Calu3 (cell line): Measurements from ENCODE around the gene SSBP1. TPM values are rescaled to one million over a fixed set of nuclear protein-coding genes. Genes with fewer than 3 reads are reported as not detected.
"Not testable (repeated sequence)": the region's sequence is repeated elsewhere in the genome, so short reads cannot be mapped to it uniquely, and the experiment has no call there.

Experiments used
- BruUV-seq: library from RNA; stranded (reverse); fragments of 400-500 nt; replicated peaks from 2 replicates; lab custom pipeline; 2021; lab: Mats Ljungman, UMichigan
- CTCF ChIA-PET: fragments of 300-600 bp; sonication (Branson Sonifier 250); formaldehyde crosslinking; loops from one replicate; lab custom pipeline; 2022; ENCODE audit warnings: antibody characterized with exemption; lab: Charles Lee
- DNase-seq: peaks from one replicate; pipeline ENCODE4 v3.0.0; 2022
- H3K27ac Mint-ChIP-seq: one replicate; pipeline ENCODE4 v1.8.0; 2022; ENCODE audit warnings: mixed read lengths; ENCODE audit not compliant: unreplicated experiment
- H3K27me3 Mint-ChIP-seq: one replicate; pipeline ENCODE4 v1.8.0; 2022; ENCODE audit warnings: mixed read lengths; ENCODE audit not compliant: unreplicated experiment
- H3K36me3 Mint-ChIP-seq: one replicate; pipeline ENCODE4 v1.8.0; 2022; ENCODE audit warnings: mild to moderate bottlenecking, moderate library complexity, mixed read lengths; ENCODE audit not compliant: insufficient read depth, unreplicated experiment
- H3K4me1 Mint-ChIP-seq: one replicate; pipeline ENCODE4 v1.8.0; 2022; ENCODE audit warnings: mild to moderate bottlenecking, low read depth, mixed read lengths; ENCODE audit not compliant: unreplicated experiment
- H3K4me3 Mint-ChIP-seq: one replicate; pipeline ENCODE4 v1.8.0; 2022; ENCODE audit warnings: mild to moderate bottlenecking, low read depth, moderate library complexity, mixed read lengths; ENCODE audit not compliant: unreplicated experiment
- H3K9me3 Mint-ChIP-seq: one replicate; pipeline ENCODE4 v1.8.0; 2022; ENCODE audit warnings: low read depth, mixed read lengths; ENCODE audit not compliant: unreplicated experiment
- intact Hi-C: fragments of 100-400 bp; cut with micrococcal nuclease; formaldehyde crosslinking; loops from one replicate; pipeline ENCODE4 v1.10.0; 2022; ENCODE audit not compliant: unreplicated experiment
- total RNA-seq: library from RNA; stranded (reverse); gene quantifications from 2 replicates; pipeline ENCODE4 v1.2.3, GENCODE V29; 2022
- TF ChIP-seq, protein P1 (sequence below): fragments of 200-600 bp; IDR thresholded peaks from one replicate; pipeline ENCODE4 v1.8.0; 2022; ENCODE audit warnings: antibody characterized with exemption; ENCODE audit not compliant: unreplicated experiment

SSBP1 gene
- total RNA-seq, 1 experiment from 2014 or later = 162 TPM

DNA sequence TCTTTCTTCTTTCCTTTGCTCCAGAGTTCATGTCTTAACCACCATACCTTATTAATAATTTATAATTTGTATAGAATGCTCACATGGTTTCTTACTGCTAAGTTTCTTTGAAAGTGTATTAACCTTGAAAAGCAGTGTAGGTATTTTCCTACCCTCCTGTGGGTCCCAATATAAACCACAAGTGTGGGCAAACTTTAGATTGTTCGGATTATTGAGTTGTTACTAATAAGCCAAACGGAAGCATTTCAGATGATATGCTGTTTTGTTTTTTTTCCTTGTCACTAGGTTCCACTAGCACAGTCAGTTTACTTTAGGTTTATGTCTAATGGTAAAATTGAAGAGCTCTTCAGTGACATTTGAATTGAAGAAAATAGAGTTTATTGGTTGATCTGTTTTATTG, 10.2 kb downstream of the SSBP1 start:
- no peak overlapping the region for H3K27ac Mint-ChIP-seq
- DNase-seq = no peak
- intact Hi-C loops = no loop called here
- H3K9me3 Mint-ChIP-seq = peaks cover 5% of the 10 kb centered on the region
- CTCF ChIA-PET = no interaction called here
- peaks cover 67% of the 10 kb centered on the region for H3K36me3 Mint-ChIP-seq
- no peaks in the 10 kb centered on the region for H3K27me3 Mint-ChIP-seq
- TF ChIP-seq, protein P1, sequence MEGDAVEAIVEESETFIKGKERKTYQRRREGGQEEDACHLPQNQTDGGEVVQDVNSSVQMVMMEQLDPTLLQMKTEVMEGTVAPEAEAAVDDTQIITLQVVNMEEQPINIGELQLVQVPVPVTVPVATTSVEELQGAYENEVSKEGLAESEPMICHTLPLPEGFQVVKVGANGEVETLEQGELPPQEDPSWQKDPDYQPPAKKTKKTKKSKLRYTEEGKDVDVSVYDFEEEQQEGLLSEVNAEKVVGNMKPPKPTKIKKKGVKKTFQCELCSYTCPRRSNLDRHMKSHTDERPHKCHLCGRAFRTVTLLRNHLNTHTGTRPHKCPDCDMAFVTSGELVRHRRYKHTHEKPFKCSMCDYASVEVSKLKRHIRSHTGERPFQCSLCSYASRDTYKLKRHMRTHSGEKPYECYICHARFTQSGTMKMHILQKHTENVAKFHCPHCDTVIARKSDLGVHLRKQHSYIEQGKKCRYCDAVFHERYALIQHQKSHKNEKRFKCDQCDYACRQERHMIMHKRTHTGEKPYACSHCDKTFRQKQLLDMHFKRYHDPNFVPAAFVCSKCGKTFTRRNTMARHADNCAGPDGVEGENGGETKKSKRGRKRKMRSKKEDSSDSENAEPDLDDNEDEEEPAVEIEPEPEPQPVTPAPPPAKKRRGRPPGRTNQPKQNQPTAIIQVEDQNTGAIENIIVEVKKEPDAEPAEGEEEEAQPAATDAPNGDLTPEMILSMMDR = no peak
- no peaks in the 10 kb centered on the region for H3K4me1 Mint-ChIP-seq
- BruUV-seq = no TSS peak
- no peak overlapping the region for H3K4me3 Mint-ChIP-seq

DNA sequence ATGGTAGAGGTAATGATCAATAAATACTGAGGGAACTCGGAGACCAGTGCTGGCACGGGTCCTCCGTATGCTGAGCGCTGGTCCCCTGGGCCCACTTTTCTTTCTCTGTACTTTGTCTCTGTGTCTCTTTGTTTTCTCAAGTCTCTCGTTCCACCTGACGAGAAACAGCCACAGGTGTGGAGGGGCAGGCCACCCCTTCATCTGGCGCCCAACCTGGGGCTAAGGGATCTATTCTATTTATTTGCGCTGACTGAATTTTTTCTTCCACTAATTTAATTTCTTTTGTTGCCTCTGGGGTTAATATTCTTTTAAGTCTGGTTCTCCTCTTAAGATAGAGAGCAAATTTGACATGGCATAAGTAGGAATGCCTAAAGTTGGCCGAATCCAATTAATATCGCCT, 13.7 kb downstream of the SSBP1 start:
- DNase-seq = peak; percentile 14
- H3K27ac Mint-ChIP-seq, CTCF ChIA-PET, H3K4me3 Mint-ChIP-seq, intact Hi-C loops, H3K9me3 Mint-ChIP-seq, BruUV-seq, H3K27me3 Mint-ChIP-seq, H3K4me1 Mint-ChIP-seq: not testable (repeated sequence)
- peaks cover 58% of the 10 kb centered on the region for H3K36me3 Mint-ChIP-seq

DNA sequence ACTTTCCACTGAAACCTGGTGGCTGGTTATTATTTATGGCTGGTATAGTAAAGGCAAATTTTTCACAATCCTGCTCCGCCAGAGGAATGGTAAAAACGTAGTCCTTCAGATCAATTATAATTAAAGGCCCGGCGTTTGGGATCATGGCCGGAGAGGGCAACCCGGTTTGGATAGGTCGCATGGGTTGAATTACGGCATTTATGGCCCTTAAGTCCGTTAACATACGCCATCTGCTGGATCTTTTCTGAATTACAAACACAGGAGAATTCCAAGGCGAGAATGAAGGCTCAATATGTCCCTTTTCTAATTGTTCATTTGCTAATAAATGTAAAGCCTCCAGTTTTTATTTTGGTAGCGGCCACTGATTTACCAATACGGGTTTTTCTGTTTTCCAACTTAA, 14.5 kb downstream of the SSBP1 start:
- Mint-ChIP-seq H3K9me3 (peaks cover 5% of the 10 kb centered on the region), H3K36me3 (peaks cover 58% of the 10 kb centered on the region), H3K27me3 (no peaks in the 10 kb centered on the region), H3K4me3 (no peak overlapping the region), H3K27ac (no peak overlapping the region), H3K4me1 (no peaks in the 10 kb centered on the region)
- BruUV-seq = no TSS peak
- CTCF ChIA-PET = no interaction called here
- no peak for DNase-seq
- TF ChIP-seq, protein P1 = no peak
- intact Hi-C loops = no loop called here

DNA sequence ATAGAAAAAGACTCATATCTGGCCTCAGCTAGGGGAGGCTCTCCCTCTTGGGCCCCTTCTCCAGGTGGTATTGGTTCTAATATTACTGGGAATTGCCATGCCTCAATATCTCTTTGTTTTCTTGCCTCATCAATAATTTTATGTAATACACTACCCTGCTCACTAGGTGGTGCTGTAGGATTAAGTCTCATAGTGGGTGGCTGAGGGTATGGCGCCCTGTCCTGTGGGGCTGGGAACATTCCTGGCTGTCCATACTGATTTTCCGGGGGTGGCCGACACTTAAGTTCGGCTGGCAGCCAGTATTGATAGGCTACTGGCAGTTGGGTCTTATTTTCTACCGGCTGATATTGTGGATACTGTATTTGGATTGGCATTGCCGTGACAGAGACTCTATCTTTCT, 16.8 kb downstream of the SSBP1 start:
- no peak overlapping the region for H3K27ac Mint-ChIP-seq
- CTCF ChIA-PET = no interaction called here
- no TSS peak for BruUV-seq
- peaks cover 55% of the 10 kb centered on the region for H3K36me3 Mint-ChIP-seq
- peak; percentile 33 for DNase-seq
- H3K9me3 Mint-ChIP-seq = peaks cover 5% of the 10 kb centered on the region
- no peaks in the 10 kb centered on the region for H3K27me3 Mint-ChIP-seq
- no peak overlapping the region for H3K4me3 Mint-ChIP-seq
- intact Hi-C loops = no loop called here
- TF ChIP-seq, protein P1 = peak; percentile 38
- no peaks in the 10 kb centered on the region for H3K4me1 Mint-ChIP-seq

DNA sequence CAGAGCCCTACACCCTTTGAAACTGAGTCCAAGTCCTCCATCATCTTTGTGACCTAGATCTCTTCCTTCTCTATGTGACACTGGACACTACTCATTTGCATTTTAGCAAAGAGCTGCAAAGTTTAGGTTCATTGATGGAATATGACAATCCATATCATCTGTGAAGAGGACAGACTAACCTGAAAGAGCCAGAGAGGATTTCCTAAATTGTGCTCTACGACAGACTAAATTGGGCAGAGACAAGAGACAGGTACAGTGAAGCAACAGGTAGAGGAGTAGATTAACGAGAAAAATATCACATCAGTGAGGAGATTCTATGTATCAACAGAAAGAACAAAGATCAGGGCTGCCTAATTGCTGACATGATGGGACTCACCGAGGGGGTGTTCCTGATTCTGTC, 25.6 kb downstream of the SSBP1 start, which contains the start of gene TAS2R3:
Gene TAS2R3 (plus strand): TSS at position 301 of the 400 bp plus-strand sequence. CDS start 62 bp downstream, at position 363.
- BruUV-seq = no TSS peak
- no peak within 1 kb of the TSS for H3K4me3 Mint-ChIP-seq
- H3K4me1 Mint-ChIP-seq = no peaks in the 10 kb centered on the region
- H3K27me3 Mint-ChIP-seq = no peaks in the 10 kb centered on the region
- TF ChIP-seq, protein P1 = no peak
- no peak for DNase-seq
- CTCF ChIA-PET = no interaction called here
- H3K27ac Mint-ChIP-seq = no peak within 1 kb of the TSS
- intact Hi-C loops = no loop called here
- H3K36me3 Mint-ChIP-seq = peaks cover 8% of the 10 kb centered on the region
- H3K9me3 Mint-ChIP-seq = no peaks in the 10 kb centered on the region

DNA sequence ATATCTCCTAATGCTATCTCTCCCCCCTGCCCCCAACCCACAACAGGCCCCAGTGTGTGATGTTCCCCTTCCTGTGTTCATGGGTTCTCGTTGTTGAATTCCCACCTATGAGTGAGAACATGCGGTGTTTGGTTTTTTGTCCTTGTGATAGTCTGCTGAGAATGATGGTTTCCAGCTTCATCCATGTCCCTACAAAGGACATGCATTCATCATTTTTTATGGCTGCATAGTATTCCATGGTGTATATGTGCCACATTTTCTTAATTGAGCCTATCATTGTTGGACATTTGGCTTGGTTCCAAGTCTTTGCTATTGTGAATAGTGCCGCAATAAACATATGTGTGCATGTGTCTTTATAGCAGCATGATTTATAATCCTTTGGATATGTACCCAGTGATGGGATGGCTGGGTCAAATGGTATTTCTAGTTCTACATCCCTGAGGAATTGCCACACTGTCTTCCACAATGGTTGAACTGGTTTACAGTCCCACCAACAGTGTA, 32.0 kb downstream of the SSBP1 start:
- CTCF ChIA-PET, H3K4me3 Mint-ChIP-seq, DNase-seq, BruUV-seq, H3K9me3 Mint-ChIP-seq, intact Hi-C loops, H3K36me3 Mint-ChIP-seq, H3K27me3 Mint-ChIP-seq, H3K27ac Mint-ChIP-seq, H3K4me1 Mint-ChIP-seq: not testable (repeated sequence)
